Kasumi-1 (cell line): ENCODE measurements around the gene BTN3A1.
A peak's percentile ranks its signal among the peaks of the same experiment; 100 is the strongest.
"Not testable (repeated sequence)": the region's sequence is repeated elsewhere in the genome, so short reads cannot be mapped to it uniquely, and the experiment has no call there.

Source experiments
- DNase-seq, 2 experiments: peaks; one replicate each; lab custom pipeline; 2025; lab: John Stamatoyannopoulos, UW

BTN3A1 gene

DNA sequence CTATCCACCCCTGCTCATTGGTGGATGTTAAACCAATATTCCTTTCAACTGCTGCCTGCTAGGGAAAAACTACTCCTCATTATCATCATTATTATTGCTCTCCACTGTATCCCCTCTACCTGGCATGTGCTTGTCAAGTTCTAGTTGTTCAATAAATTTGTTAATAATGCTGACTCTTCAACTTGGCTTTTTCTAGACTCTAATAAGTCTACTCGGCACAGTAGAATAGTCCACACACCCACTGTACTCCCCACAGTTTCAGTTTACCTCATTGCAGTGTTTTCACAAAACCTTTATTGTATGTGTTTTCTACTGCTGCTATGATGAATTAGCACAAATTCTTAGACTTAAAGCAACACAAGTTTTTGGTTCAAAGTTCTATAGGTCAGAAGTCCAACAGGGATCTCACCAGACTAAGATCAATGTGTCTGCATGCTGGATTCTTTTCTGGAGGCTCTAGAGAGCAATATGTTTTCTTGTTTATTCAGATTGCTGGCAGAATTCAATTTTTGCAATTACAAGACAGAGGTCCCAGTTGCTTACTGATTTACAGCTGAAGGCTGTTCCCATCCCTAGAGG, 13.1 kb downstream of the BTN3A1 start:
- DNase-seq: no peak

DNA sequence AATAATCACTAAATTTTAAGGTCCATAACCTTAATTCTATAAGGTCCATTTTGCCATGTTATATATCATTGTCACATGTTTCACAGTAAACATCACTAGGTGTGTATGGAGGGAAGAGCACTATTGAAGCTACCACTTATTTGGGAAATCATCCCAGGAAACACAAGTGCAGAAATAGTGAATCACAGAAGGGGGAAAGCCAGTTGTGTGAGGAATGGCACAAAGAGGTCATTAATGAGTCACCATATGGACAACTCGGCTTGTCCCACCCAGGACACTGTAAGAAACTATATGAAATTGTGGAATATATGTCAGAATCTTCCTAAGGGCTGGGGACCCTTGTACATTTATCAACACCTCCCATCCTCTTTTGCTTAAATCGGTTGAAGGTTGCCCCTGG, 13.7 kb downstream of the BTN3A1 start:
- no peak for DNase-seq

DNA sequence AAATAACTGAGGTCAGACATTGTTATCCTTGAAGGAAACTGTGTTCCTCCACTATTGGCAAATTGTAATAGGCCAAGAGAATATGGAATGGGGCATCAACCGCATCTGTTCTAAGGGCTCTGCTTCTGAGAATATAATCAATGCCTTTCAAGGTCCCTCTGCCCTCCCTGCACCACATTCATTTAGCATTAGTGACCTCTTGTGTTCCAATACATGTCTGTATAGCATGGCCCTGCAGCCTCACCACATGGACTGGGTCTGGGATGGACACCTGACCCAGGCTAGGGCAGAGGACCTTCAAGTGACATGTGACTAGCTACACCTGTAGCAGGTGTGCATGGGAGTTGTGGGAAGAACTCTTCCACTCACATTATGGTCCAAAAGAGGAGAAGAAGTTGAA, 14.2 kb downstream of the BTN3A1 start:
- no peak for DNase-seq

DNA sequence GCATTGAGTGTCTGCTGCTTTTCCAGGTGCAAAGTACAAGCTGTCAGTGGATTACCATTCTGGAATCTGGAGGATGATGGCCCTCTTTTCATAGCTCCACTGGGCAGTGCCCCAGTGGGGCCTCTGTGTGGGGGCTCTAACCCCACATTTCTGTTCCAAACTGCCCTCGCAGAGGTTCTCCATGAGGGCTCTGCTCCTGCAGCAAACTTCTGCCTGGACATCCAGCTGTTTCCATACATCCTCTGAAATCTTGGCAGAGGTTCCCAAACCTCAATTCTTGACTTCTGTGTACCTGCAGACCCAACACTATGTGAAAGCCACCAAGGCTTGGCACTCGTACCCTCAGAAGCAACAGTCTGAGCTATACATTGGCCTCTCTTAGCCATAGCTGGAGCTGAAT, 16.0 kb downstream of the BTN3A1 start:
- DNase-seq: not testable (repeated sequence)

DNA sequence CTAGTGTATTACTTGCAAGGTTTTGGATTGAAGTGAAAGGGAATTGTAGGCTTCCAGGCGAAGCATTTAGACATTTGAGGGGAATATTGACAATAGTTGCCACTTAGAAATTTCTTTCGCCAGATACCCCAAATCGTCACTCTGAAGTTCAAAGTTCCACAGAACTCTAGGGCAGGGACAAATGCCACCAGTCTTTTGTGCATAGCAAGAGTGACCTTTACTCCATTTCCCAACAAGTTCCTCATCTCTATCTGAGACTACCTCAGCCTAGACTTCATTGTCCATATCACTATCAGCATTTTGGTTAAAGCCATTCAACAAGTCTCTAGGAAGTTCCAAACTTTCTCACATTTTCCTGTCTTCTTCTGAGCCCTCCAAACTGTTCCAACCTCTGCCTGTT, 16.7 kb downstream of the BTN3A1 start:
- DNase-seq: not testable (repeated sequence)

DNA sequence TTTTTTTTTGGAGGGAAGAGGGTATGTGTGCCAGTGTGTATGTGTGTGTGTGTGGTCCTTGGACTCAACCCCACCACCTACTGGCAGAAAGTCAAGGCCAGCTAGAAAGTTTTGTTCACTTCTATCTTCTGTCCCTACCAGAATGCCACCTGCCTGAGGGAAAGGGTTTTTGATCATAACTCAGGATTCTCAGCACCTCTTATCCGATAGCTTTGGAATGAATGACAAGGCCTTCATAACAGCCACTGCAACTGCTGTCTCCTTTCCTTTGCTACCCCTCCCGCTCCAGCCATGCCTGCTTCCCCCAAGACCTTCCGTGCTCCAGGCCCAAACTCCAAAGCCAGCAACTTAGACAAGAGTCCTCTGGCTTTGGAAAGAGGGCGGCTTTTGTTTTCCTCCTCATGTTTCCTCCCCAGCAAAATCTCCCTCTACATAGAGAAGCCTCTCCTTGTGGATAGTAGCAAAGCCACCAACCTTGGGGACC, 18.7 kb downstream of the BTN3A1 start:
- peak; percentile 56 to 66 for DNase-seq

DNA sequence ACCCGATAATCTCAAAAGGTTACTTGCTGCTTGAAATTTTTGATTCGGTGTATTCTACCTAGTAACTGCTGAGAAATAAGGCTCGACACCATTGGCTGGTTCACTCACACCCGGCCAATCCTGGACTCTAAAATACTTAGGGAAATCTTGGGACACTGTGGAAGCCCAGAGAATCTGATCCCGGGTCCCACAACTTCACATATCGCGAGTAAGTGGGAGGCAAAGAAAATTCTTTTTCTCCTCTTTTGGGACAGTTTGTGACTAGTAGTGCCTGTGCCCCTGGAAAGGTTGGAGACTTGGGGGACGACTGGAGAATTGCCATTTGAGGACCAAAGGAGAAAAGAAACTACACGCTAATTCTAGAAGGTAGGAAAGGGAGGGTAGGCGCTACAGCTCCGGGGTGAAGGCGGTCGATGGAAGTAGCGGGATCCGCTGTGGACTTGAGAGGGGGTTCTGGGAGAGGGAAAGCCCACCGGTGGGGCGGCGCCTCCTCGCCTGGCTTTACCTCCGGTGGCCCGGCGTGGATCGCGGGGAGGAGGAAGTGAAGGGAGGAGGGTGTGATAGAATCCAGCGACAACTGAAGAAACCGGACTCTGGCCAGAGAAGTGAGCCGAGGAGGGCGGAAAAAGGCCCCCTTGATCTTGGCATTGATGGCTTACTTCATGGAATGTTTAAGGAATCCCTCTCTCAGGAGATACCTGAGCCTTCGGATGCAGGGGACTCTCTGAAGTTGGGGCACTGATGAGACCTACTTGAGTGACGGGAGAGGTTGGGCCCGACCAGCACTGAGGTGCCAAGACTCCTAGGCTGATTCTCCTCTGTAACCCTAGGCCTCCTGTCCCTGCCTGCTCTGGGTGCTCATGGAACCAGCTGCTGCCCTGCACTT, 19.4 kb downstream of the BTN3A1 start:
- peak; percentile 91 to 94 for DNase-seq

DNA sequence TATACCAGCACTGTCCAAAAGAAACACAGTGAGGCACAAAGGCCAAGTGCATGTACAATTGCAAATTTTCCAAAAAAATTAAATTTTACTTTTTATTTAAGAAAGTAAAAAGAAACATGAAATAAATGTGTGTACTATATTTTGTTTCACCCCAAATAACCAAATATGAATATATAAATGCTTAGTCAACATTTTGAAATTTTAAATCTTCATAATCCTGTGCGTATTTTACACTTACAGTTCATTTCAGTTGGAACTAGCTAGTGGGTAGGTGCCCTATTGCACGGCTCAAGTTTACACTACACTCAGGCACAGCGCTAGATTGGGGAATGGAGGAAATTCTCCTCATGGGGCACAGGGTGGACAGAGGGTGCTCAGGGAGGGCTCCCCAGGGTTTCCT, 20.3 kb downstream of the BTN3A1 start:
- no peak for DNase-seq

DNA sequence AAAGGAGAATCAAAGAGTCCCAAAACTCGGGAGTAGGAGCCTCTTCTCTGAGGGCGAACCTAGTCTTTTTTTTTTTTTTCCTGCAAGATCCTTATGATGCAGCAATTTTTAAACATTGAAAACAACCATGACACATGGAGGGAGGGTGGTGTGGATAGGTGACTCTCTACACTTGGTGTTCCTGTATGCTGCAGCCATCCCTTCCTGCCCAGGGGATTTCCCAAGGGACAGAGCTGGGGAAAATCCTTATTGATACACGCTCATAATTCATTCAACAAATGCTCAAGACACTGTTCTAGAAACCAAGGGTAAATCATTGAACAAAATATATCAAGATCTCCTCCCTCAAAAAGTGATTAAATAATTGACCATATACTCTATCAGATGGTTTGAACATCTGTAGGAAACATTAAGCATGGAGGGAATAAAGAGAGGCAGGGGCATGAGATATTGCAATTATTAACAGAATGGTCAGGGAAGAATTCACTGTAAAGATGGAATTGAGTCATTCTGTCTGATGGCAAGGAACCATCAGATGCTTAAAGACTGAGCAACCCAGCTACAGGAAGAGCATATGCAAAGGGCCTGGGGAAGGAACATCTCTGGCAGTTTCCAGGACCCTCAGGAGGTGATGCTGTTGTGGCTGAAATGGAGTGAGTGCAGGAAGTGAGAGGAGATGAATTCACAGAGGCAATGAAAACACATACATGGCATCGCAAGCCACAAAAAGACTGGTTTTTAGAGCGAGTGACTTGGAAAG, 24.8 kb downstream of the BTN3A1 start:
- DNase-seq: no peak

DNA sequence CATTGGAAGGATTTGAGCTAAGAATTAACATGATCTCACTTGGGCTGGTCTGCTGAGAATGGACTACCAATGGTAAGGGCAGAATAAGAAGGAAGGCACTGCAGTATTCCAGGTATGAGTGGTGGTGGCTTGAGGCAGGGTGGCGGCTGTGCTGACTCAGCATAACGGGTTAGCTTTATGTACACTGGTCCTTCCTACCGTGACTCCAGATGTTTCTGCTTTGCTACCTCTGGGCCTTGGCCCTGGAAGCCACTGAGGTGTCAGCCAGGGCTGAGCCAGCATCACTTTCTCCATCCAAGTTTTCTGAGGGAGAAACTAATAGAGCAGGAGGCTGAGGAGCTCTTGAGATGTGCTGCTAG, 25.4 kb downstream of the BTN3A1 start:
- no peak for DNase-seq

DNA sequence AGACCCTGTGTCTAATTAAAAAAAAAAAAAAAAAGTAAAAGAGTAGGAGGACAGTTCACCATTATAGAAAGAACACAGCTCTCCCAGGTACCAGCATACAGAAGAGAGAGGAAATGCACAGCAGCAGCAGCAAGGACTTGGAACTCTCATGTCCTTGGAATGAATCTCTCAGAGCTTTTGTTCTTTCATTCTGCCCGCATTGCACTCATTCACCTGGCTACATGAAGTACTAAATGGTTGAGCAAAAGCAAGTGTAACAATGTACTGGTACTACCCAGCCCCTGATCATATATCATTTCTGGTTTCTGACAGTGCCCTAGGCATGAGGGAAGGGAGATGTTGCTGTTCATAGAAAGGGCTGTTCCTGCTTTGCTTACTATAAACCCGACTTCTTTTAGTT, 26.1 kb downstream of the BTN3A1 start:
- no peak for DNase-seq

DNA sequence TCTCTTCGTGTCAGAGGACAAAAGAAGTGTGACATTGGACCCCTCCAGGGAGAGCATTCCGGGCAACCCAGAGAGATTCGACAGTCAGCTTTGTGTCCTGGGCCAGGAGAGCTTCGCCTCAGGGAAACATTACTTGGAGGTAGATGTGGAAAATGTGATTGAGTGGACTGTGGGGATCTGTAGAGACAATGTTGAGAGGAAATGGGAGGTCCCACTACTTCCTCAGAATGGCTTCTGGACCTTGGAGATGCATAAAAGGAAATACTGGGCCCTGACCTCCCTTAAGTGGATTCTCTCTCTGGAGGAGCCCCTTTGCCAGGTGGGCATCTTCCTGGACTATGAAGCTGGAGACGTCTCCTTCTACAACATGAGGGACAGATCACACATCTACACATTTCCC, 28.7 kb downstream of the BTN3A1 start:
- no peak for DNase-seq

DNA sequence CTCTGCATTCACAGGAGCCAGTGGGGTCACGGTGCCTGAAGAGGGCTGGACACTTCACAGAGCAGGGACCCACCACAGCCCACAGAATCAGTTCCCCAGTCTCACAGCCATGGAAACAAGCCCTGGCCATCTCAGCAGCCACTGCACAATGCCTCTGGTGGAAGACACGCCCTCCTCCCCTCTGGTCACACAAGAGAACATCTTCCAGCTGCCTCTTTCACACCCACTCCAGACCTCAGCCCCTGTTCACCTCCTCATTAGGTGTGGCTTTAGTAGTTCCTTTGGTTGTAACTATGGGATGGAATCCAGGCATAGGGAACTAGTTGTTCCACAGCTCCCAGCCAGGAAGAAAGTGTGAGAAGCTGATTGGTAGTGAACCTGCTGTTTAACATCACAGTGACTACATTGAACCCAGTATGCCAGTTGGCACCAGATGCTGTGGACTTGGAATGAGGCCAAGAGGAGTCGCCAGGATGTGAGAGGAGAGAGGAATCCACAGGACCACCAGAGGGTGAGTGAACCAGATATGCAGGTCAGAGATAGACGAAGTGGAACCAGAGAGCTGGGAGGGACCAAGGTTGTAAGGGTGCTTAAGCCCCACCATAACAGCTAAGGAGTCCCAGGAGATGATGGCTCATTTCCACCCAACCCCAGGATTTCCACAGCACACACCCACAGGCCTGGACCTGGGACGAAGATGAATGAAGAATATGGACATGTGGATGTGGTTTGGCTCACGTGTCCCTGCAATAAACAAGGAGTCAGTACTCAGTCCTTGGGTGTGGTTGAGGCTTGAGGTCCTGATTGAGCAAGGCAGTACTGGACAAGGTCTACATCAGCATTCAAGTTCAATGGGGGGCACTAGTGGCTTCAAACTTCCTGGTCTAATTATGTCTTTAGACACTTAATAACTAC, 29.4 kb downstream of the BTN3A1 start:
- DNase-seq: no peak

DNA sequence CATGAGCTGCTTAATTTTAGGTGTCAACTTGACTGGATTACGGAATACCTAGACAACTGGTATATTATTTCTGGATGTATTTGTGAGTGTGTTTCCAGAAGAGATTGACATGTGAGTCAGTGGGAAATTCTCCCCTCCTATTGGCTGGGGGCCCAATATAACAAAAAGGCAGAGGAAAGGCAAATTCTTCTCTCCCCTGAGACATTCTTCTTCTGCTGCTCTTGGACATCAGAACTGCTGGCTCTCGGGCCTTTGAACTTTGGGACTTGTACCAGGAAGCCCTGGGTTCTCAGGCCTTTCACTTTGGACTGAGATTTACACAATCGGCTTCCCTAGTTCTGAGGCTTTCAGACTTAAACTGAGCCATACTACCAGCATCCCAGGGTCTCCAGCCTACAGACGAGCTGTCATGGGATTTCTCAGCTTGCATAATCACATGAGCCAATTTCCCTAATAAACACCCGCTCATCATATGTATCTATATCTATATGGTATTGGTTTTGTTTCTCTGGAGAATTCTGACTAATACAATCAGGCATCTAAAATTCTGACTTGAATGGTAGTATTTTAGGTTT, 30.6 kb downstream of the BTN3A1 start:
- DNase-seq: no peak

DNA sequence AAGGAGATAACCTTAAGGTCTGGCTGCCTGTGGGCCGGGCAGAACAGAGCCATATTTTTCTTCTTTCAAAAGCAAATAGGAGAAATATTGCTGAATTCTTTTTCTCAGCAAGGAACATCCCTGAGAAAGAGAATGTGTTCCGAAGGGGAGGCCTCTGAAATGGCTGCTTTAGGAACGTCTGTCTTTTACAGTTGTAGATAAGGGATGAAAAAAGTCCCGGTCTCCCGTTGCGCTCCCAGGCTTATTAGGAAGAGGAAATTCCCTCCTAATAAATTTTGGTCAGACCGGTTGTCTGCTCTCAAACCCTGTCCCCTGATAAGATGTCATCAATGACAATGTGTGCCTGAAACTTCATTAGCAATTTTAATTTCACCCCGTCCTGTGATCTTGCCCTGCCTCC, 31.6 kb downstream of the BTN3A1 start:
- not testable (repeated sequence) for DNase-seq

DNA sequence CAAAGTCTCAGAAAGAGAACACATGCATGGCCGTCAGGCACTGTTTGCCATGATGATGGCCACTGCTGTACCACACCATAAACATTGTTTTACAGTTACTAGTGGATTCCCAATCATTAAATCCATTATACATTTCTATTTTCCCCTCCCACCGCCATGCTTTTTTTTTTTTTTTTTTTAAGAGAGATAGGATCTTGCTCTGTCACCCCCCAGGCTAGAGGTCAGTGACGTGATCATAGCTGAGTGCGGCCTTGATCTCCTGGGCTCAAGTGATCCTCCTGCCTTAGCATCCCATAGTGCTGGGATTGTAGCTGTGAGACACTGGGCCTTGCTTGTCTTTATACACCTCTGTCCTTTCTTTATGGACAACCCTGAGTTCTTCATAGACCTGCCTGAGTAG, 33.9 kb downstream of the BTN3A1 start:
- no peak for DNase-seq

DNA sequence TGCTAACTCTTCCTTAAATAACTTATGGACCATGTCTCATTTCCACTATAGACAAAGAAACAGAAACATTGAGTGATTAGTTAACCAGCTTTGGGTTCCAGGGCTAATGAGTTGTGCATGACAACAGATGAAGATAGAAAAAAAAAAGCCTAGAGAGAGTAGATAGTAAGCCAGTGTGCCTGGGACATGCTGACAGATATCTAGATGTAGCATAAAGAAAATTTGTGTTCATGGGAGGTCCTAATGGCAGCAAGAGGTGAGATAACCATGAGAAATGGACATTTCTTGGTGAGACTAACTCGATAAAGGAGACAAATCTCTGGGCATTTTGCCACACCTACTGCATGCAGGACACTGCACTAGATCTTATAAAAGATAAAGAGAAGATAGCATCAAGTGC, 35.5 kb downstream of the BTN3A1 start:
- DNase-seq: no peak

DNA sequence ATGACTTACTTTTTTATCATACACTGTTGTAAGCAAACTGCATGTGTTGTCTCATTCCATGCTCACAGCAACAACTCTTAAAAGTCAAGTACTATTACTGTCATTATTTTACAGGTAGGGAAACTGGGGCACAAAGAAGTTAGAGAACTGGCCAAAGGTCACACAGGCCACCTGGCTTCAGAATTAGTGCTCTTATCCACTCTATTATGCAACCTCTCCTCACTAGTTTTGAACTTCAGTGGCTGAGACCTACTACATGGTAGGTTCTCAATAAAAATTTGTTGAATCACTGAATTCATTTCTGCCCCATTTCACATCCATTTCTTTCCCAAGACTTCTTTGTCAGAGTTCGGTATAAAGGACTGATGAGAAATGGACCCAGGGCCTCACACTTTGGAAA, 35.9 kb downstream of the BTN3A1 start:
- no peak for DNase-seq

DNA sequence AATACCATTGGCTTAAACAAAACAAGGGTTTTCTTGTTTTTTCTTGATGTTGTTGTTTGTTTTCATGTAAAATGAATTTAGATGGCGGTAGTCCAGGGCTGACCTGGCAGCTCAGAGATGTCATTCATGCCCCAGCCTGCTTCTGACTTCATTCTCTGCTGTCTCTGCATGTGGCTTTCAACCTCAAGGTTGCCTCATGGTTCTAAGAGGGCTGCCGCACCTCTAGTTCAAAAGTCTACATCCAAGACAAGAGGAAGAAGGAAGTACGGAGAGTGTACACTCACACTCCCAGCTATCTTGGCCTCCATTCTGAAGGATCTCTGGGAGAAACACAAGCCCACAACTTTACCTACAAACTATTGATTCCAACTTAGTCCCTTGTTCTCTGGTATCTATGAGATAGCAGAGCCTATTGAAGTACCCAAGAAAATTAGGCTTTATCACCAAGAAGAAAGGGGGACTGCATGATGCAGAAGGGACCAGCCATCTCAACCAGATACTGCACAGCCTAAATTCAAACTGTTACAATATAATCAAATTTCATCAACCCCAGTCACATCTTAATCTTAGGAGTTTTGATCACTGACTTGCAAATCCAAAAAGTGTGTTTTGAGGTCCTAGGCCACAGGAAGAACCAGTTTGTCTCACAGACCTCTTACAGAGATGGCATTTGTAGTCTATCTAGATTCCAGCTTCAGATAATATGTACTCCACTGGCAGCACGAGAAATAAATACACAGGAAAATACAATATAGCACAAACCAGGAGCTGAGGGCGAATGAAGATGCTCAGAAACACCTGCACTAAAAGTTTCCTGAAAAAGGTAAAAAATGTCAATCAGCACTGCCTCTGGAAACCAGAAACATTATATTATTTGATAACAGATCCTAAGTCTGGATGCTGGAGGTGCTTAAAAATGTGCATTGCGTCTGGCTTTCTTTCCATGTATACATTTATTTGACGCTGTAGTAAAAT, 37.4 kb downstream of the BTN3A1 start:
- DNase-seq: no peak

DNA sequence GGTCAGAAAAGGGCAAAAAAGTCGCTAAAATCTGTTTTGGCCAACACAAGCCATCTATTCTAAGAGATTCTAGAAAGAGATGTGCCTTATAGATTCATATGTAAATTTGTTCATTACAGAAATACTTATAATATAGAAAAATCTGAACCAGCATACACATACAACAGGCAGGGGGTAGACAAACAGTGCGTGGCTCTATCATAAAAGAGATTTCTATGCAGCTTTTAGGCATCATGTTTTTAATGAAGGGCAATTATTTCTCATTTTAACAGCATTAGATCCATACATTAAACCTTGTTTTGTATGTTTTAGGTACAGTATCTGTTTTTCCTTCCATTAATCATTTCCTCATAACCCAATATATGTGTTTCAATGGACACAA, 38.9 kb downstream of the BTN3A1 start:
- no peak for DNase-seq
